SK-N-SH treated with all-trans-retinoic acid at 6 μM for 48 hours (cell line): Measurements from ENCODE around the gene TAS2R60.

Experiments
- ATAC-seq: fragments of 200-7000 bp; cut with Tn5 transposase; 3 replicates; pipeline ENCODE4 v1.9.1; 2020; ENCODE audit warnings: mild to moderate bottlenecking, moderate library complexity
- ARNTL ChIP-seq: fragments of 450-650 bp; formaldehyde crosslinking; IDR thresholded peaks from 2 replicates; pipeline ENCODE4 v1.5.0; 2020; ENCODE audit warnings: low read depth, mild to moderate bottlenecking, moderate library complexity, borderline replicate concordance
- BACH2 ChIP-seq: fragments of 250-450 bp; sonication (Bioruptor Pico); IDR thresholded peaks from 2 replicates; pipeline ENCODE4 v1.9.0; 2021; ENCODE audit warnings: mild to moderate bottlenecking, borderline replicate concordance
- CREB5 ChIP-seq: fragments of 250-450 bp; sonication (Bioruptor Pico); IDR thresholded peaks from 2 replicates; pipeline ENCODE4 v1.5.1; 2020; ENCODE audit warnings: low read depth, mild to moderate bottlenecking, moderate library complexity
- CSDC2 ChIP-seq: fragments of 250-450 bp; sonication (Bioruptor Pico); IDR thresholded peaks from 2 replicates; pipeline ENCODE4 v1.5.0; 2020; ENCODE audit warnings: mild to moderate bottlenecking, moderate library complexity
- ESRRG ChIP-seq: fragments of 250-450 bp; sonication (Bioruptor Pico); IDR thresholded peaks from 2 replicates; pipeline ENCODE4 v1.6.1; 2021; ENCODE audit warnings: mild to moderate bottlenecking
- GLIS3 ChIP-seq: fragments of 250-450 bp; sonication (Bioruptor Pico); IDR thresholded peaks from 2 replicates; pipeline ENCODE4 v1.5.0; 2020; ENCODE audit warnings: mild to moderate bottlenecking, moderate library complexity
- ISL1 ChIP-seq: fragments of 250-450 bp; sonication (Bioruptor Pico); IDR thresholded peaks from 2 replicates; pipeline ENCODE4 v2.1.2; 2022; ENCODE audit warnings: mild to moderate bottlenecking, moderate library complexity
- OSR1 ChIP-seq: fragments of 250-450 bp; sonication (Bioruptor Pico); IDR thresholded peaks from 2 replicates; pipeline ENCODE4 v1.8.0; 2022; ENCODE audit warnings: moderate library complexity, mild to moderate bottlenecking, inconsistent platforms
- PATZ1 ChIP-seq: fragments of 250-450 bp; sonication (Bioruptor Pico); IDR thresholded peaks from 2 replicates; pipeline ENCODE4 v1.8.0; 2020; ENCODE audit warnings: mild to moderate bottlenecking, moderate library complexity, borderline replicate concordance
- POU6F1 ChIP-seq: fragments of 250-450 bp; sonication (Bioruptor Pico); IDR thresholded peaks from 2 replicates; pipeline ENCODE4 v1.8.0; 2021; ENCODE audit warnings: low read depth, mild to moderate bottlenecking, moderate library complexity, borderline replicate concordance
- PPARA ChIP-seq: fragments of 250-450 bp; sonication (Bioruptor Pico); IDR thresholded peaks from 2 replicates; pipeline ENCODE4 v1.5.0; 2020; ENCODE audit warnings: mild to moderate bottlenecking, borderline replicate concordance
- RARB ChIP-seq: fragments of 250-450 bp; sonication (Bioruptor Pico); IDR thresholded peaks from 2 replicates; pipeline ENCODE4 v1.8.0; 2021; ENCODE audit warnings: mild to moderate bottlenecking, moderate library complexity
- TCF4 ChIP-seq: fragments of 250-450 bp; sonication (Bioruptor Pico); IDR thresholded peaks from 2 replicates; pipeline ENCODE4 v1.8.0; 2021; ENCODE audit warnings: mild to moderate bottlenecking, moderate library complexity, borderline replicate concordance
- TOX ChIP-seq: fragments of 250-450 bp; sonication (Bioruptor Pico); IDR thresholded peaks from 2 replicates; pipeline ENCODE4 v1.8.0; 2021; ENCODE audit warnings: mild to moderate bottlenecking, moderate library complexity, borderline replicate concordance
- TSHZ2 ChIP-seq: fragments of 250-450 bp; sonication (Bioruptor Pico); IDR thresholded peaks from 2 replicates; pipeline ENCODE4 v1.5.0; 2020; ENCODE audit warnings: mild to moderate bottlenecking, moderate library complexity
- ZC3H10 ChIP-seq: fragments of 250-450 bp; sonication (Bioruptor Pico); IDR thresholded peaks from 2 replicates; pipeline ENCODE4 v1.5.1; 2021; ENCODE audit warnings: mild to moderate bottlenecking, moderate library complexity
- ZFP3 ChIP-seq: fragments of 250-450 bp; sonication (Bioruptor Pico); IDR thresholded peaks from 2 replicates; pipeline ENCODE4 v1.5.0; 2020; ENCODE audit warnings: mild to moderate bottlenecking, moderate library complexity
- ZFP30 ChIP-seq: fragments of 450-650 bp; formaldehyde crosslinking; IDR thresholded peaks from 2 replicates; pipeline ENCODE4 v1.5.0; 2022; ENCODE audit warnings: mild to moderate bottlenecking, moderate library complexity
- ZNF565 ChIP-seq: fragments of 450-650 bp; formaldehyde crosslinking; conservative IDR thresholded peaks from 2 replicates; pipeline ENCODE4 v1.5.0; 2020; ENCODE audit warnings: low read depth, mild to moderate bottlenecking, moderate library complexity
- ZNF8 ChIP-seq: fragments of 450-650 bp; formaldehyde crosslinking; IDR thresholded peaks from 2 replicates; pipeline ENCODE4 v1.5.0; 2020; ENCODE audit warnings: mild to moderate bottlenecking, moderate library complexity

Gene TAS2R60

GRCh38 chr7:143448429-143448828 lies 5.2 kb downstream of the TAS2R60 start:
- ATAC-seq, result no peak

GRCh38 chr7:143449793-143450192 lies 6.5 kb downstream of the TAS2R60 start:
- no peak for ATAC-seq
- TF ChIP-seq TCF4 (CRISPR knock-in tag) (no peak), ZNF8 (no peak), TOX (CRISPR knock-in tag) (no peak), CSDC2 (CRISPR knock-in tag) (no peak), ZNF565 (no peak), TSHZ2 (CRISPR knock-in tag) (no peak), ZC3H10 (no peak), PPARA (CRISPR knock-in tag) (no peak), ZFP30 (CRISPR knock-in tag) (no peak), PATZ1 (CRISPR knock-in tag) (no peak), ZFP3 (CRISPR knock-in tag) (no peak), ARNTL (CRISPR knock-in tag) (no peak), BACH2 (no peak), OSR1 (CRISPR knock-in tag) (no peak), ESRRG (CRISPR knock-in tag) (no peak), CREB5 (CRISPR knock-in tag) (no peak)

More at GRCh38 chr7:143448429-143448828, 5.2 kb downstream of the TAS2R60 start:
- TF ChIP-seq GLIS3 (CRISPR knock-in tag) (no peak), ZNF565 (no peak), ZC3H10 (no peak), ZNF8 (no peak), POU6F1 (CRISPR knock-in tag) (no peak), TSHZ2 (CRISPR knock-in tag) (no peak), ESRRG (CRISPR knock-in tag) (no peak), RARB (CRISPR knock-in tag) (no peak), BACH2 (no peak), TOX (CRISPR knock-in tag) (no peak), ISL1 (no peak), PATZ1 (CRISPR knock-in tag) (no peak), ZFP3 (CRISPR knock-in tag) (no peak), PPARA (CRISPR knock-in tag) (no peak)
